GM19455 (cell line): ENCODE data around the gene PACS1.
"Not testable (repeated sequence)": the region's sequence is repeated elsewhere in the genome, so short reads cannot be mapped to it uniquely, and the experiment has no call there.

ENCODE experiments used
- ATAC-seq: cut with Tn5 transposase; IDR thresholded peaks from one replicate; pipeline ENCODE4 v1.9.1; 2021; ENCODE audit not compliant: unreplicated experiment

Gene PACS1

GRCh38 chr11:66267379-66268243, 197.5 kb downstream of the PACS1 start:
- ATAC-seq = peak; percentile 31

GRCh38 chr11:66268244-66268951, 198.3 kb downstream of the PACS1 start, which contains the start of gene RAB1B:
Gene RAB1B, plus strand, starts transcription at chr11:66268639. Its CDS starts 41 bp downstream, at chr11:66268680.
- peak; percentile 77 for ATAC-seq

- ATAC-seq = no peak
Measured at GRCh38 chr11:66268952-66269905, 199.2 kb downstream of the PACS1 start.

GRCh38 chr11:66271816-66272215, 201.7 kb downstream of the PACS1 start:
- no peak for ATAC-seq

GRCh38 chr11:66272596-66272995, 202.5 kb downstream of the PACS1 start:
- no peak for ATAC-seq

GRCh38 chr11:66274219-66274618, 204.1 kb downstream of the PACS1 start:
- ATAC-seq = no peak

GRCh38 chr11:66275396-66275795, 205.3 kb downstream of the PACS1 start:
- no peak for ATAC-seq

- no peak for ATAC-seq
Measured at GRCh38 chr11:66275984-66276612, 206.0 kb downstream of the PACS1 start.

GRCh38 chr11:66276619-66277018, 206.5 kb downstream of the PACS1 start:
- ATAC-seq = not testable (repeated sequence)

- ATAC-seq = not testable (repeated sequence)
Measured at GRCh38 chr11:66277064-66277463, 207.0 kb downstream of the PACS1 start.

GRCh38 chr11:66277471-66278362, 207.6 kb downstream of the PACS1 start, which contains the start of gene CNIH2:
Gene CNIH2, plus strand, starts transcription at chr11:66278175. Its CDS starts 282 bp downstream, at chr11:66278457.
- no peak for ATAC-seq

- ATAC-seq = no peak
Measured at GRCh38 chr11:66278363-66279091, 208.5 kb downstream of the PACS1 start.

- no peak for ATAC-seq
Measured at GRCh38 chr11:66279092-66279734, 209.1 kb downstream of the PACS1 start.

GRCh38 chr11:66280428-66280827, 210.4 kb downstream of the PACS1 start:
- ATAC-seq = no peak

GRCh38 chr11:66281001-66281400, 210.9 kb downstream of the PACS1 start:
- no peak for ATAC-seq

GRCh38 chr11:66281776-66282467, 211.8 kb downstream of the PACS1 start:
- ATAC-seq = no peak
